ENCODE data around the gene WDFY1. TPM values are rescaled to one million over a fixed set of nuclear protein-coding genes. Genes with fewer than 3 reads are reported as not detected.

Gene WDFY1
- total and polyA plus RNA-seq, 2 experiments from 2014 or later = 54.5 to 127 TPM

DNA sequence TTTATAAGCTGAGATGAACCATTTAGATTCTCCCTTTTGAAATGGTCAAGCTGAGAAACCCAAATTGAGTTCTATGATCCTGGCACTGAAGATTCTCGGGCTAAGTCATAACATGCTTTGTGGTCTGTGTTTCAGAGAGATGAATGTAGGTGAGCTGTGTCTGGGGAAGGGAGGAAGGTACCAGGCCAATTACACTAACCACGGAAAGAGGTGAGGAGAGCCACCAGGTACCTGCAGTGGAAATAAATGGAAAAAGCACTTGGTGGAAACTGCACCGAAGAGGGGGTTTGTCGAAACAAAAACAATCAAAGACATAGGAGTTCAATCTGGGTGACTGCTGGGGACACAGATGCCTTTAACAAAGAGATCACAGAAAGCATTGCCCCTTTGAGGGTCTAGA, 11.2 kb upstream of the WDFY1 start (continued):
- TF ChIP-seq, protein P1, sequence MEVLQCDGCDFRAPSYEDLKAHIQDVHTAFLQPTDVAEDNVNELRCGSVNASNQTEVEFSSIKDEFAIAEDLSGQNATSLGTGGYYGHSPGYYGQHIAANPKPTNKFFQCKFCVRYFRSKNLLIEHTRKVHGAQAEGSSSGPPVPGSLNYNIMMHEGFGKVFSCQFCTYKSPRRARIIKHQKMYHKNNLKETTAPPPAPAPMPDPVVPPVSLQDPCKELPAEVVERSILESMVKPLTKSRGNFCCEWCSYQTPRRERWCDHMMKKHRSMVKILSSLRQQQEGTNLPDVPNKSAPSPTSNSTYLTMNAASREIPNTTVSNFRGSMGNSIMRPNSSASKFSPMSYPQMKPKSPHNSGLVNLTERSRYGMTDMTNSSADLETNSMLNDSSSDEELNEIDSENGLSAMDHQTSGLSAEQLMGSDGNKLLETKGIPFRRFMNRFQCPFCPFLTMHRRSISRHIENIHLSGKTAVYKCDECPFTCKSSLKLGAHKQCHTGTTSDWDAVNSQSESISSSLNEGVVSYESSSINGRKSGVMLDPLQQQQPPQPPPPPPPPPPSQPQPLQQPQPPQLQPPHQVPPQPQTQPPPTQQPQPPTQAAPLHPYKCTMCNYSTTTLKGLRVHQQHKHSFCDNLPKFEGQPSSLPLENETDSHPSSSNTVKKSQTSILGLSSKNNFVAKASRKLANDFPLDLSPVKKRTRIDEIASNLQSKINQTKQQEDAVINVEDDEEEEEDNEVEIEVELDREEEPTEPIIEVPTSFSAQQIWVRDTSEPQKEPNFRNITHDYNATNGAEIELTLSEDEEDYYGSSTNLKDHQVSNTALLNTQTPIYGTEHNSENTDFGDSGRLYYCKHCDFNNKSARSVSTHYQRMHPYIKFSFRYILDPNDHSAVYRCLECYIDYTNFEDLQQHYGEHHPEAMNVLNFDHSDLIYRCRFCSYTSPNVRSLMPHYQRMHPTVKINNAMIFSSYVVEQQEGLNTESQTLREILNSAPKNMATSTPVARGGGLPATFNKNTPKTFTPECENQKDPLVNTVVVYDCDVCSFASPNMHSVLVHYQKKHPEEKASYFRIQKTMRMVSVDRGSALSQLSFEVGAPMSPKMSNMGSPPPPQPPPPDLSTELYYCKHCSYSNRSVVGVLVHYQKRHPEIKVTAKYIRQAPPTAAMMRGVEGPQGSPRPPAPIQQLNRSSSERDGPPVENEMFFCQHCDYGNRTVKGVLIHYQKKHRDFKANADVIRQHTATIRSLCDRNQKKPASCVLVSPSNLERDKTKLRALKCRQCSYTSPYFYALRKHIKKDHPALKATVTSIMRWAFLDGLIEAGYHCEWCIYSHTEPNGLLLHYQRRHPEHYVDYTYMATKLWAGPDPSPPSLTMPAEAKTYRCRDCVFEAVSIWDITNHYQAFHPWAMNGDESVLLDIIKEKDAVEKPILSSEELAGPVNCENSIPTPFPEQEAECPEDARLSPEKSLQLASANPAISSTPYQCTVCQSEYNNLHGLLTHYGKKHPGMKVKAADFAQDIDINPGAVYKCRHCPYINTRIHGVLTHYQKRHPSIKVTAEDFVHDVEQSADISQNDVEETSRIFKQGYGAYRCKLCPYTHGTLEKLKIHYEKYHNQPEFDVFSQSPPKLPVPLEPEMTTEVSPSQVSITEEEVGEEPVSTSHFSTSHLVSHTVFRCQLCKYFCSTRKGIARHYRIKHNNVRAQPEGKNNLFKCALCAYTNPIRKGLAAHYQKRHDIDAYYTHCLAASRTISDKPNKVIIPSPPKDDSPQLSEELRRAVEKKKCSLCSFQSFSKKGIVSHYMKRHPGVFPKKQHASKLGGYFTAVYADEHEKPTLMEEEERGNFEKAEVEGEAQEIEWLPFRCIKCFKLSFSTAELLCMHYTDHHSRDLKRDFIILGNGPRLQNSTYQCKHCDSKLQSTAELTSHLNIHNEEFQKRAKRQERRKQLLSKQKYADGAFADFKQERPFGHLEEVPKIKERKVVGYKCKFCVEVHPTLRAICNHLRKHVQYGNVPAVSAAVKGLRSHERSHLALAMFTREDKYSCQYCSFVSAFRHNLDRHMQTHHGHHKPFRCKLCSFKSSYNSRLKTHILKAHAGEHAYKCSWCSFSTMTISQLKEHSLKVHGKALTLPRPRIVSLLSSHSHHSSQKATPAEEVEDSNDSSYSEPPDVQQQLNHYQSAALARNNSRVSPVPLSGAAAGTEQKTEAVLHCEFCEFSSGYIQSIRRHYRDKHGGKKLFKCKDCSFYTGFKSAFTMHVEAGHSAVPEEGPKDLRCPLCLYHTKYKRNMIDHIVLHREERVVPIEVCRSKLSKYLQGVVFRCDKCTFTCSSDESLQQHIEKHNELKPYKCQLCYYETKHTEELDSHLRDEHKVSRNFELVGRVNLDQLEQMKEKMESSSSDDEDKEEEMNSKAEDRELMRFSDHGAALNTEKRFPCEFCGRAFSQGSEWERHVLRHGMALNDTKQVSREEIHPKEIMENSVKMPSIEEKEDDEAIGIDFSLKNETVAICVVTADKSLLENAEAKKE (CRISPR knock-in tag; IDR thresholded peaks at IDR 0.05) = no peak
- TF ChIP-seq CREB1 (CRISPR knock-in tag; IDR thresholded peaks at IDR 0.05; ENCODE audit: low read depth) = no peak
- TF ChIP-seq EZH2phosphoT487 (IDR thresholded peaks at IDR 0.05; ENCODE audit: unreplicated experiment) = no peak
- TF ChIP-seq EZH2 (IDR thresholded peaks at IDR 0.05; ENCODE audit: low read depth, unreplicated experiment) = no peak
- TF ChIP-seq JUNB (IDR thresholded peaks at IDR 0.05; ENCODE audit: unreplicated experiment) = no peak
- TF ChIP-seq STAT1 (IDR thresholded peaks at IDR 0.05; ENCODE audit: unreplicated experiment) = no peak
- TF ChIP-seq ZNF114 (CRISPR knock-in tag; IDR thresholded peaks at IDR 0.05) = no peak
- TF ChIP-seq, protein P2, sequence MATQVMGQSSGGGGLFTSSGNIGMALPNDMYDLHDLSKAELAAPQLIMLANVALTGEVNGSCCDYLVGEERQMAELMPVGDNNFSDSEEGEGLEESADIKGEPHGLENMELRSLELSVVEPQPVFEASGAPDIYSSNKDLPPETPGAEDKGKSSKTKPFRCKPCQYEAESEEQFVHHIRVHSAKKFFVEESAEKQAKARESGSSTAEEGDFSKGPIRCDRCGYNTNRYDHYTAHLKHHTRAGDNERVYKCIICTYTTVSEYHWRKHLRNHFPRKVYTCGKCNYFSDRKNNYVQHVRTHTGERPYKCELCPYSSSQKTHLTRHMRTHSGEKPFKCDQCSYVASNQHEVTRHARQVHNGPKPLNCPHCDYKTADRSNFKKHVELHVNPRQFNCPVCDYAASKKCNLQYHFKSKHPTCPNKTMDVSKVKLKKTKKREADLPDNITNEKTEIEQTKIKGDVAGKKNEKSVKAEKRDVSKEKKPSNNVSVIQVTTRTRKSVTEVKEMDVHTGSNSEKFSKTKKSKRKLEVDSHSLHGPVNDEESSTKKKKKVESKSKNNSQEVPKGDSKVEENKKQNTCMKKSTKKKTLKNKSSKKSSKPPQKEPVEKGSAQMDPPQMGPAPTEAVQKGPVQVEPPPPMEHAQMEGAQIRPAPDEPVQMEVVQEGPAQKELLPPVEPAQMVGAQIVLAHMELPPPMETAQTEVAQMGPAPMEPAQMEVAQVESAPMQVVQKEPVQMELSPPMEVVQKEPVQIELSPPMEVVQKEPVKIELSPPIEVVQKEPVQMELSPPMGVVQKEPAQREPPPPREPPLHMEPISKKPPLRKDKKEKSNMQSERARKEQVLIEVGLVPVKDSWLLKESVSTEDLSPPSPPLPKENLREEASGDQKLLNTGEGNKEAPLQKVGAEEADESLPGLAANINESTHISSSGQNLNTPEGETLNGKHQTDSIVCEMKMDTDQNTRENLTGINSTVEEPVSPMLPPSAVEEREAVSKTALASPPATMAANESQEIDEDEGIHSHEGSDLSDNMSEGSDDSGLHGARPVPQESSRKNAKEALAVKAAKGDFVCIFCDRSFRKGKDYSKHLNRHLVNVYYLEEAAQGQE (IDR thresholded peaks at IDR 0.05; ENCODE audit: unreplicated experiment) = no peak
- no peak for TF ChIP-seq POLR2AphosphoS5 (IDR thresholded peaks at IDR 0.05; ENCODE audit: low read depth)
- no peak for TF ChIP-seq ZNF331 (CRISPR knock-in tag; IDR thresholded peaks at IDR 0.05; ENCODE audit: low read depth)

Measured in GM23338 (cell line).